CD4-positive, alpha-beta T cell treated with Interleukin-12 subunit alpha and Interleukin-12 subunit beta, for 1 hour (primary cell): ENCODE data around the gene DHTKD1.
A peak's percentile ranks its signal among the peaks of the same experiment; 100 is the strongest.
"Not testable (repeated sequence)": the region's sequence is repeated elsewhere in the genome, so short reads cannot be mapped to it uniquely, and the experiment has no call there.

Experiments
- DNase-seq: peaks from one replicate; pipeline ENCODE4 v3.0.0-alpha.2; 2020

Gene DHTKD1

GRCh38 chr10:12063483-12063818, 5.3 kb upstream of the DHTKD1 start:
- no peak for DNase-seq

- DNase-seq: no peak
Measured at GRCh38 chr10:12067336-12067735, 1.4 kb upstream of the DHTKD1 start.

- DNase-seq: not testable (repeated sequence)
Measured at GRCh38 chr10:12071441-12071840, 2.7 kb downstream of the DHTKD1 start.

GRCh38 chr10:12073526-12073925, 4.8 kb downstream of the DHTKD1 start:
- no peak for DNase-seq

- no peak for DNase-seq
Measured at GRCh38 chr10:12077580-12078180, 8.9 kb downstream of the DHTKD1 start.

GRCh38 chr10:12081470-12081869, 12.7 kb downstream of the DHTKD1 start:
- DNase-seq: no peak

GRCh38 chr10:12081879-12082557, 13.3 kb downstream of the DHTKD1 start:
- DNase-seq: no peak

GRCh38 chr10:12088919-12089318, 20.2 kb downstream of the DHTKD1 start:
- DNase-seq: no peak

- DNase-seq: no peak
Measured at GRCh38 chr10:12091421-12091820, 22.7 kb downstream of the DHTKD1 start.

- DNase-seq: not testable (repeated sequence)
Measured at GRCh38 chr10:12097361-12097760, 28.6 kb downstream of the DHTKD1 start.

- DNase-seq: no peak
Measured at GRCh38 chr10:12097791-12098190, 29.0 kb downstream of the DHTKD1 start.

GRCh38 chr10:12098966-12099365, 30.2 kb downstream of the DHTKD1 start:
- no peak for DNase-seq

- no peak for DNase-seq
Measured at GRCh38 chr10:12103802-12104201, 35.0 kb downstream of the DHTKD1 start.

GRCh38 chr10:12107781-12108180, 39.0 kb downstream of the DHTKD1 start:
- DNase-seq: no peak

- DNase-seq: no peak
Measured at GRCh38 chr10:12109286-12109685, 40.5 kb downstream of the DHTKD1 start.

GRCh38 chr10:12111528-12111927, 42.8 kb downstream of the DHTKD1 start:
- DNase-seq: no peak

GRCh38 chr10:12113627-12114026, 44.9 kb downstream of the DHTKD1 start:
- DNase-seq: no peak

- no peak for DNase-seq
Measured at GRCh38 chr10:12121673-12122072, 52.9 kb downstream of the DHTKD1 start.

- peak; percentile 98 for DNase-seq
Measured at GRCh38 chr10:12129222-12130111, 60.7 kb downstream of the DHTKD1 start, which contains the start of gene SEC61A2. Gene SEC61A2 (plus strand): TSS chr10:12129677. CDS start chr10:12129788, 111 bp downstream.

- peak; percentile 63 for DNase-seq
Measured at GRCh38 chr10:12130237-12130872, 61.6 kb downstream of the DHTKD1 start.

- DNase-seq: no peak
Measured at GRCh38 chr10:12135631-12136030, 66.9 kb downstream of the DHTKD1 start.

GRCh38 chr10:12140038-12140437, 71.3 kb downstream of the DHTKD1 start:
- DNase-seq: no peak

- no peak for DNase-seq
Measured at GRCh38 chr10:12144538-12144937, 75.8 kb downstream of the DHTKD1 start.
